Activated CD4-positive, CD25-positive, alpha-beta regulatory T cell treated with anti-CD3 and anti-CD28 coated beads, Interleukin-2, amount 50 U/mL, for 16 hours (primary cell): ENCODE results near the gene INPP5A.

Source experiments
- DNase-seq: peaks from one replicate; pipeline ENCODE4 v3.0.0-alpha.2; 2020; ENCODE audit warnings: low read depth, low spot score

The INPP5A gene

GRCh38 chr10:132645247-132645530 is 107.6 kb downstream of the INPP5A start:
- DNase-seq, result no peak

GRCh38 chr10:132645630-132646442 is 108.2 kb downstream of the INPP5A start:
- DNase-seq, result no peak

- DNase-seq, result no peak
Observed at GRCh38 chr10:132646443-132647097, 109.0 kb downstream of the INPP5A start.

- no peak for DNase-seq
Observed at GRCh38 chr10:132647424-132647823, 109.8 kb downstream of the INPP5A start.

GRCh38 chr10:132648072-132648850 is 110.7 kb downstream of the INPP5A start:
- no peak for DNase-seq

GRCh38 chr10:132648851-132649528 is 111.4 kb downstream of the INPP5A start:
- no peak for DNase-seq

- no peak for DNase-seq
Observed at GRCh38 chr10:132649651-132650360, 112.2 kb downstream of the INPP5A start.

GRCh38 chr10:132650611-132651250 is 113.1 kb downstream of the INPP5A start:
- no peak for DNase-seq

GRCh38 chr10:132651511-132652029 is 114.0 kb downstream of the INPP5A start:
- no peak for DNase-seq

GRCh38 chr10:132652446-132652845 is 114.9 kb downstream of the INPP5A start:
- DNase-seq, result no peak

- no peak for DNase-seq
Observed at GRCh38 chr10:132652936-132653590, 115.5 kb downstream of the INPP5A start.

- DNase-seq, result no peak
Observed at GRCh38 chr10:132653721-132654120, 116.1 kb downstream of the INPP5A start.

- DNase-seq, result no peak
Observed at GRCh38 chr10:132654121-132654571, 116.6 kb downstream of the INPP5A start.

- no peak for DNase-seq
Observed at GRCh38 chr10:132654708-132655661, 117.4 kb downstream of the INPP5A start.

GRCh38 chr10:132655735-132656134 is 118.1 kb downstream of the INPP5A start:
- DNase-seq, result no peak

GRCh38 chr10:132656283-132657126 is 118.9 kb downstream of the INPP5A start:
- no peak for DNase-seq

- DNase-seq, result no peak
Observed at GRCh38 chr10:132657127-132657706, 119.6 kb downstream of the INPP5A start.

- no peak for DNase-seq
Observed at GRCh38 chr10:132657748-132658147, 120.2 kb downstream of the INPP5A start.
